Esophagus squamous epithelium (tissue), 5 donors: Measurements from ENCODE around the gene CATSPERZ. TPM values are rescaled to one million over a fixed set of nuclear protein-coding genes. Genes with fewer than 3 reads are reported as not detected.

Experiments used
- DNase-seq: peaks from one replicate; lab custom pipeline; 2025; lab: John Stamatoyannopoulos, UW
- H3K27ac ChIP-seq, 4 donors: fragments of 200-600 bp; sonication (generic); one replicate each; pipeline ENCODE4 v1.5.1; 2016 to 2019; ENCODE audit warnings: mild to moderate bottlenecking in 1 of 4
- H3K27me3 ChIP-seq, 4 donors: fragments of 200-600 bp; sonication (generic); 1 replicate in 3 of 4; 2 replicates in 1 of 4; pipeline versions ENCODE4 v1.5.1 to v1.6.0; 2017 to 2021; ENCODE audit warnings: antibody characterized with exemption in 1 of 4
- H3K36me3 ChIP-seq, 3 donors: fragments of 200-600 bp; sonication (generic); one replicate each; pipeline ENCODE4 v1.5.1; 2016 to 2019
- H3K4me1 ChIP-seq, 3 donors: fragments of 200-600 bp; sonication (generic); one replicate each; pipeline ENCODE4 v1.5.1; 2017 to 2019
- H3K4me3 ChIP-seq, 4 donors: fragments of 200-600 bp; sonication (generic); 1 replicate in 3 of 4; 2 replicates in 1 of 4; pipeline ENCODE4 v1.5.1; 2016 to 2019; ENCODE audit warnings: mild to moderate bottlenecking in 2 of 4, moderate library complexity in 1 of 4
- H3K9me3 ChIP-seq, 3 donors: fragments of 200-600 bp; sonication (generic); one replicate each; pipeline ENCODE4 v1.5.1; 2016 to 2019
- POLR2A ChIP-seq, 4 donors: fragments of 450-650 bp; IDR thresholded peaks; one replicate each; pipeline ENCODE4 v1.6.1; 2017; ENCODE audit warnings: antibody characterized with exemption in 4 of 4, mild to moderate bottlenecking in 4 of 4, moderate library complexity in 3 of 4
- WGBS, 2 donors: methylation state at CpG; one replicate each; pipeline ENCODE4 v1.1.5; 2018; 5-methylcytosine and 5-hydroxymethylcytosine counted together
- intact Hi-C: fragments of 100-400 bp; cut with DNase I; formaldehyde crosslinking; loops from one replicate; pipeline ENCODE4 v1.15.0; 2022
- total RNA-seq, 4 donors: library from RNA; depleted of rRNA; stranded (reverse); fragments of >200 nt; gene quantifications; one replicate each; pipeline ENCODE4 v1.1.0, GENCODE V29; 2016
- TF ChIP-seq, protein P1 (sequence below), 6 experiments: fragments of 450-650 bp in 4 of 6; fragments of 200-600 bp in 2 of 6; sonication (generic) in 2 of 6; IDR thresholded peaks; one replicate each; pipeline ENCODE4 v1.5.1; 2016 to 2019; ENCODE audit warnings: antibody characterized with exemption in 6 of 6, mild to moderate bottlenecking in 4 of 6, moderate library complexity in 4 of 6
- donor health status: DM: yes; HTN: yes; CAD: no.

CATSPERZ gene
- total RNA-seq, 4 donors from 2014 or later, result not detected

- Histone ChIP-seq H3K9me3 (no peaks in the 10 kb centered on the region), H3K4me1 (peaks cover 28 to 67% (median 29%) of the 10 kb centered on the region in 3 donors), H3K36me3 (peaks cover 1 to 6% (median 4%) of the 10 kb centered on the region in 3 donors), H3K27ac (no peak overlapping the region), H3K4me3 (no peak overlapping the region), H3K27me3 (no peaks in the 10 kb centered on the region)
- WGBS, 2 donors, result 89 to 95% methylated on average over 3 of the region's 3 CpGs
- TF ChIP-seq, protein P1, sequence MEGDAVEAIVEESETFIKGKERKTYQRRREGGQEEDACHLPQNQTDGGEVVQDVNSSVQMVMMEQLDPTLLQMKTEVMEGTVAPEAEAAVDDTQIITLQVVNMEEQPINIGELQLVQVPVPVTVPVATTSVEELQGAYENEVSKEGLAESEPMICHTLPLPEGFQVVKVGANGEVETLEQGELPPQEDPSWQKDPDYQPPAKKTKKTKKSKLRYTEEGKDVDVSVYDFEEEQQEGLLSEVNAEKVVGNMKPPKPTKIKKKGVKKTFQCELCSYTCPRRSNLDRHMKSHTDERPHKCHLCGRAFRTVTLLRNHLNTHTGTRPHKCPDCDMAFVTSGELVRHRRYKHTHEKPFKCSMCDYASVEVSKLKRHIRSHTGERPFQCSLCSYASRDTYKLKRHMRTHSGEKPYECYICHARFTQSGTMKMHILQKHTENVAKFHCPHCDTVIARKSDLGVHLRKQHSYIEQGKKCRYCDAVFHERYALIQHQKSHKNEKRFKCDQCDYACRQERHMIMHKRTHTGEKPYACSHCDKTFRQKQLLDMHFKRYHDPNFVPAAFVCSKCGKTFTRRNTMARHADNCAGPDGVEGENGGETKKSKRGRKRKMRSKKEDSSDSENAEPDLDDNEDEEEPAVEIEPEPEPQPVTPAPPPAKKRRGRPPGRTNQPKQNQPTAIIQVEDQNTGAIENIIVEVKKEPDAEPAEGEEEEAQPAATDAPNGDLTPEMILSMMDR (IDR thresholded peaks at IDR 0.05), result no peak
- TF ChIP-seq POLR2A (IDR thresholded peaks at IDR 0.05), result no peak
- intact Hi-C loops, result no loop called here
- DNase-seq, result no peak
These were observed 27.8 kb downstream of the CATSPERZ start for GRCh38 chr11:64327993-64328392.

- WGBS, 2 donors, result 92 to 93% methylated on average over 7 to 8 of the region's 11 CpGs
These were observed 30.7 kb downstream of the CATSPERZ start for GRCh38 chr11:64330888-64331287.

GRCh38 chr11:64331569-64332371, 31.6 kb downstream of the CATSPERZ start:
- no peak for DNase-seq
- H3K4me1 ChIP-seq, result peaks cover 20 to 66% (median 21%) of the 10 kb centered on the region in 3 donors
- H3K9me3 ChIP-seq, result no peaks in the 10 kb centered on the region
- peak overlapping the region in 1 of 4 donors; percentile 10 for H3K4me3 ChIP-seq
- 8 to 13% methylated on average over 11 to 12 of the region's 20 CpGs for WGBS, 2 donors
- TF ChIP-seq POLR2A (IDR thresholded peaks at IDR 0.05), result no peak
- TF ChIP-seq, protein P1 (IDR thresholded peaks at IDR 0.05), result peak; percentile 42 to 95 (median 77)
- H3K36me3 ChIP-seq, result no peaks in the 10 kb centered on the region
- H3K27me3 ChIP-seq, result no peaks in the 10 kb centered on the region
- intact Hi-C loops, result no loop called here
- peak overlapping the region; percentile 72 to 88 (median 86) for H3K27ac ChIP-seq

More at GRCh38 chr11:64330888-64331287, 30.7 kb downstream of the CATSPERZ start:
- Histone ChIP-seq H3K4me3 (no peak overlapping the region), H3K27me3 (no peaks in the 10 kb centered on the region), H3K27ac (peak overlapping the region in 3 of 4 donors; percentile 85 to 88 (median 87)), H3K9me3 (no peaks in the 10 kb centered on the region), H3K4me1 (peaks cover 20 to 59% (median 21%) of the 10 kb centered on the region in 3 donors), H3K36me3 (no peaks in the 10 kb centered on the region)
- intact Hi-C loops, result no loop called here
- TF ChIP-seq POLR2A (IDR thresholded peaks at IDR 0.05), result no peak
- TF ChIP-seq, protein P1 (IDR thresholded peaks at IDR 0.05), result no peak
- DNase-seq, result no peak

DNA sequence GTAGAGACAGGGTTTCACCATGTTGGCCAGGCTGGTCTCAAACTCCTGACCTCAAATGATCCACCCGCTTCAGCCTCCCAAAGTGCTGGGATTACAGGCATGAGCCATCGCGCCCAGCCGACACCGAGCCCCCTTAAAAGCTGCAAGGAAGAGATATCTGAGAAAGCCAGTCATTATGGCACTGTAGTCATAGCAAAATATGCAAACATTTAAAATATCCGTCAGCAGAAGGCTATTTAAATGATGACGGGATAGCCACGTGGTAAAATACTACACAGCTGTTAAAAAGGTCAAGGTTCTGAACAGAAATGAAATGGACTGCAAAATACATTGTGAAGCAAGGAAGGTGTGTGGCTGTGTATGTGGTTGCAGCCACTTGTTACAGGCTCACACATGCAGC, 33.4 kb downstream of the CATSPERZ start:
- peak overlapping the region in 2 of 4 donors; percentile 81 to 88 for H3K27ac ChIP-seq
- intact Hi-C loops, result no loop called here
- no peaks in the 10 kb centered on the region for H3K27me3 ChIP-seq
- peaks cover 20 to 71% (median 21%) of the 10 kb centered on the region in 3 donors for H3K4me1 ChIP-seq
- WGBS, 2 donors, result 77% methylated on average over 3 to 7 of the region's 8 CpGs
- no peaks in the 10 kb centered on the region for H3K36me3 ChIP-seq
- H3K4me3 ChIP-seq, result no peak overlapping the region
- no peak for TF ChIP-seq POLR2A (IDR thresholded peaks at IDR 0.05)
- TF ChIP-seq, protein P1 (IDR thresholded peaks at IDR 0.05), result no peak
- H3K9me3 ChIP-seq, result no peaks in the 10 kb centered on the region
- DNase-seq, result no peak
